ENCODE results near the gene BUD31.

The BUD31 gene

GRCh38 chr7:99433158-99433557 is 24.4 kb downstream of the BUD31 start:
- no peak for DNase-seq (ENCODE audit: low spot score)

GRCh38 chr7:99437946-99438572 is 29.3 kb downstream of the BUD31 start:
- DNase-seq (ENCODE audit: low spot score): no peak

- peak; percentile 90 for DNase-seq (ENCODE audit: low spot score)
These were observed 30.1 kb downstream of the BUD31 start, which contains the start of the genes CPSF4 and PTCD1 for GRCh38 chr7:99438573-99439480. Gene CPSF4 (plus strand): TSS chr7:99438943. CDS start chr7:99439083, 140 bp downstream. Gene PTCD1 (minus strand): TSS chr7:99438798. CDS start chr7:99435242, 3,556 bp downstream.

- DNase-seq (ENCODE audit: low spot score): no peak
These were observed 31.4 kb downstream of the BUD31 start for GRCh38 chr7:99440195-99440594.

DNA sequence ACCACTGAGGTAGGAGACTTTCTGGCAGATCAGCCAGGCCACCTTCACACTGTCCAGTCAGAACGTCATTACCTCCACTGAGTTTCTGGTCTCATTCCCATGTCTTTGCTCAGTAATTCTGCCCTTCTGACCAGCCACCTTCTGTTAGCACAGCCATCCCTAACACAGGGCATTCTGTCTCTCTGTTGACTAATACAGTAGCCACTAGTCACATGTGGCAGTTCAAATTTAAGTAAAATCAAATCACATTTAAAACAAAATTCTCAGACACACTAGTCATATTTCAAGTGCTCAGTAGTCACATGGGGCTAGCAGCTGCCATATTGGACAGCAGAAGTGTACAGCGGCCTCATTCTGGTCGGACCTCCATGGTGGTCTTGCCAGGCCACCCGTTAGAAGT is 37.3 kb downstream of the BUD31 start:
- DNase-seq (ENCODE audit: low spot score): no peak

DNA sequence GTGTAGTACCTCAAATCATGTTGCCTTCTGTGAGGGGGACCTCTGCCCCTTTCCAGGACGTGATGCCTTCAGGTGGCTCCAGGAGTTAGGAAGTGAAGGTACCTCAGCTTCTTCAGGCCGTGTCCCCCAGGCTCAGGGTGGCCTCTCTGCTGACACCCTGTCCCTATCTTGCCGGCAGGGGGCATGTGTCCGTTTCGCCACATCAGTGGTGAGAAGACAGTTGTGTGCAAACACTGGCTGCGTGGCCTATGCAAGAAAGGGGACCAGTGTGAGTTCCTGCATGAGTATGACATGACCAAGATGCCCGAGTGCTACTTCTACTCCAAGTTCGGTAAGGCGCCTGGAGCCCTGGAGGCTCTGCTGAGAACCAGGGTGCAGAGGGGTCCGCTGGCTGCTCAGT is 39.2 kb downstream of the BUD31 start:
- DNase-seq (ENCODE audit: low spot score): no peak

DNA sequence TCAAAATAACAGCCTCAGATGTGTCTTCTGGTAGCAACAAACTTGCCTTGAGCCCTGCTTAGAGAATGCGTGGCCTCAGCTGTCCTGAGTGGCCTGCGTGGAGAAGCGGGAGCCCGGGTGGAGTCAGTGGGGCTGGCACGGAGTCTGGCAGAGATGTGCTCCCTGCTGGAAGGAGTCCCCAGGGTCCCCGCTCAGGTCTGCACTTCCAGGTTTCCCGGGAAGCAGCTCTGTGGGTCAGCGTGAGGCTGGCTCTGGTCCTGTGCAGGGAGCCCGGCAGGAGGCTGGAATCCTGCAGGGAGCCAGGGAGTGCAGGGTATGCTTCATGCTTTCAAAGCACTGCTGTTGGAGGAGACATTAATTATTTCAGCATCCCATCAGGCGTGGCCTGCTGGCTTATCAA is 40.1 kb downstream of the BUD31 start:
- DNase-seq (ENCODE audit: low spot score): no peak

DNA sequence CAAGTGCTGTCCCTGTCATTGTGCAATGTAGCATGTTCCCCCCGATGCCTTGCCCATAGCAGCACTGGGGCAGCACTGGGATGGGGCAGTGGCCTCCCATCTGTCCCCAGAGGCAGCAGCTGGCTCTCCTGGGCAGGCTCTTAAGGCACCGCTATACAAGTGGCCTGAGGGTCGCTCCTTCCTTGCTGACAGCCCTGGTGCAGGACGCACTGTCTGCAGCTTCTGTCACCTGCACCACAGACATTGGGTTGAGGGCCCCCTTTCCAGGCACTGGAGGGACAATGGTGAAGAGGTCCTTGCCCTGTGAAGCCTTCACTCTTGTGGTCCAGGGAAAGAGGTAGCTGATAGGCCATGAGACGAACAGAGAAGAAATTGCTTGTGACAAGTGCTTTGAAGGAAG is 40.6 kb downstream of the BUD31 start:
- no peak for DNase-seq (ENCODE audit: low spot score)

GRCh38 chr7:99451936-99452335 is 43.2 kb downstream of the BUD31 start:
- DNase-seq (ENCODE audit: low spot score): no peak

- no peak for DNase-seq (ENCODE audit: low spot score)
These were observed 43.8 kb downstream of the BUD31 start for GRCh38 chr7:99452541-99452940.

DNA sequence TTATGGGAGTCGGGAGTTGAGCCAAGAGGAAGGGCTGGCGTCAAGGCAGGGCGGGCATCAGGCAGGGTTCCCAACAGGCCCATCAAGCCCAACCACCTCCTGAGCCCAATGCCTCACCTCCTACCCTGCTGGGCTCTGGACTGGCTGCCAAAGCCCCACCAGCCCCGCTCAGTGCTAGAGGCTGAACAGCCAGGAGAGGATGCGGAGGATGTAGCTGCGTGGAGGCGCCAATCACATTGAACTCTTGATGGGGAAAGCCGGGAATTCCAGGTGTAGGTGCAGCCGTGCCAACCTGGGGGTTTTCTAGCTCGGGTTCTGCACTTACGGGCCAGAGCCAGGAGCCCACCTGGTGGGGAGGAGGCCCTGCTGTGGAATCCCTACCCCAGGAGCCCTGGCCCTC is 44.3 kb downstream of the BUD31 start:
- no peak for DNase-seq (ENCODE audit: low spot score)

- no peak for DNase-seq (ENCODE audit: low spot score)
These were observed 47.1 kb downstream of the BUD31 start for GRCh38 chr7:99455874-99456273.

- DNase-seq (ENCODE audit: low spot score): no peak
These were observed 47.5 kb downstream of the BUD31 start for GRCh38 chr7:99456288-99456687.

DNA sequence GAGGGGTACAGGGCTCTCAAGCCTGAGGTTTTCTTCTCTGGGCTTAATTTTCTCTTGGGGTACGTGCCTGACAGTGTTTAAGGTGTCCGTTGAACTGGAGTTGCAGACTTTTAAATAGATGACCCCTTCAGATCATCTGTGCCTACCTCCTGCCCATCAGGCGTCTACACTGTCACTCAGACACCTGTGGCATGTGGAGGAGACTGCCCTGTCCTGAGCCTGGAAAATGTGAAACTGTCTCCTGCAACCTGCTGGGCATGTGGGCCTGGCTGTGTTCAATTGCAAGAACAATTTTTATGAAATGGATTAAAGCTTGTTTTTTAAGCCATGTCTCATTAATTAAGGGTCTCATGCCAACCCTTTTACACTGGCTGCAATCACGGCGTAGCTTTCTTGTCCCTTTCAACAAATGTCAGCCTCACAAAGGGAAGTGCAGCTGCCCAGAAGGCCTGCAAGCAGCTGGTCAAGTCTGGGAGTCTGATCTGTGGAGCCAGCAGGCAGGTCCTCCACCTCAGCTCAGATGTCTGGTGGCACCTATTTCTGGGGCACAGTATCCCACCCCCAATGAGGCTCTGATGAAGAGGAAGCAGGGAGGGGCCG is 48.4 kb downstream of the BUD31 start:
- no peak for DNase-seq (ENCODE audit: low spot score)

DNA sequence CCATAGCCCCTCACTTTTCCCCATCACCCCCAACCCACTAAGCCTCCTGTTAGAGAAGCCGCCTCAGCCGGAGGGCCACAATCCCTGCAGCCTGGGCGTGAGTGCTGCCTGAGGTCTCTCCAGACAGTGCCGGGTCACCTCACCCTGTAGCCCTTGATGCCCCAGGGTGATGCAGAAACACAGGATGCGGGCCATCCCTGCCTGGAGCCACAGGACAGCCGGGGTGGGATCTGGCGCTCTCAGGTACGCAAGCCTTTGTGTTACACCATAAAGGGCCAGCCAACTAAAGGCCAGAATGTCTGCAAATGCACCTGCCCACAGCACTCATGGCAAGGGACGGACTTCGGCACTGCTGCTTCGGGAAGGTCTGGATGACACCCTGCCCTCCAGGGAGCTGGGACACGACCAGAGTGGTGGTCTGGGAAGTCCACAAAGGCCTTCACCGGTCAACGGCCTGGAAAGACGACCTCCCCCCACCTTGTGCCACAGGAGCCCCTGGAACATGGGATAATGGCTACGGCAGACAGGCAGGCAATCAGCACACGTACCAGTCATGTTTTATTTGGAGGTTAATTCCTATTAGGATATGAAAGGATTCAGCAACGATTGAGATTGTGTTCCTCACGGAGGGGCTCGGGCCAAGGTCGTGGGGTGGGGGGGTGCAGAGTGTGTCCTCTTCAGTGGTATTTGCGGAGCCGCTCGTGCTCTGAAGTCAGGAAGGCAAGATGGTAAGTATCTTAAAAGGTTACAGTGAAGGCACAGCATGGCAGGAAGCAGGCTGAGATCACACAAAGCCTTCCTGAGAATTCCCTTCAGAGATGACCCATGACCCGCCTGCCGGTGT is 49.1 kb downstream of the BUD31 start:
- no peak for DNase-seq (ENCODE audit: low spot score)

DNA sequence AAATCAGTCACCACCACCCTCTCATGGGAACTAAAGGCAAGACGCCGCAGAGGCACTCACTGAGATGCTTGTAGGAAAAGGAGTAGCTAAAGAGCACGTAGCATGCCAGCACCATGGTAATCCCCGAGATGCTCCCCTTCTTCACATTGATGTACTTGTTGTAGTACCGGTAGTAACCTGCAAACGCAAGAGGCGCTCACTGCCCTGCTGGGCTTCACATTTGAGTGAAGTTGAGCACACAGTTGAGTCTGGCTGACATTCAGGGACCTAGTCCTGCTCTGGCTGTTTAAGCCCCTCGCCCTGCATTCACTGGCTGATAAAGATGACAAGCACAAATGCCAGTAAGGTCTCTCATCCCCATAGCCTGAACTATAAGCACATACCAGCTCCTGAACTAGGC is 50.3 kb downstream of the BUD31 start:
- no peak for DNase-seq (ENCODE audit: low spot score)

GRCh38 chr7:99460651-99461050 is 51.9 kb downstream of the BUD31 start:
- no peak for DNase-seq (ENCODE audit: low spot score)

- DNase-seq (ENCODE audit: low spot score): no peak
These were observed 52.5 kb downstream of the BUD31 start for GRCh38 chr7:99461221-99461620.

- no peak for DNase-seq (ENCODE audit: low spot score)
These were observed 56.6 kb downstream of the BUD31 start for GRCh38 chr7:99465421-99465768.

DNA sequence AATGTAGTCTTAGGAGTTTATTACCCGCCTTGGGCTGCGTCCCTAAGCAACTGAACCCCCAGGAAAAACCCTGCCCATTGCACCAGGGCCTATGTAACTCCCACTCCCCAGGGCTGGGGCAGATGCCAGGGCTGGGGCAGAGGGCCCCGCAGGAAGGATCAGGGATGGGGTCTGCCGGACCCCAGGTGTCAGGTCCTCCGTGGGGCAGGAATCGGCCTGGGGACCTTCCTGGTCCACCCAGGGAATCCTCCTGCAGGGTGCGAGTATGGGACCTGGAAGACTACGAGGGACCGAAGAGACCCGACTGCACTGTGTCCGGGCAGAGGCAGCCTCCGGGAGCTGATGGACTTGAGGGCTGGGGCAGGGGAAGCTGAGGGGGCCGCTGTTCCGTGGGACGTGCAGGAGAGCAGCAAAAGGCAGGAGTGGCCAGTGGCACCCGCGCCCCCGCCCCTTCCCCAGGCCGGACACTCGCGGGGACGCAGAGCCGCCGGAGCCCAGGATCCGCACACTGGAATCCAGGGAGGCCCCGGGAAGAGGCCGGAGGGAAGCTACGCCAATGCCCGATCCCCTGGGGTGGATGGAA is 59.7 kb downstream of the BUD31 start:
- no peak for DNase-seq (ENCODE audit: low spot score)
